ENCODE data around the gene VEGFA. TPM values are rescaled to one million over a fixed set of nuclear protein-coding genes. Genes with fewer than 3 reads are reported as not detected.

The VEGFA gene
- total and polyA plus RNA-seq, 2 of the 8 experiments (the other 6 are each of a cell fraction or from before 2014, with no cell fraction given) = 42.2 to 58.5 TPM

DNA sequence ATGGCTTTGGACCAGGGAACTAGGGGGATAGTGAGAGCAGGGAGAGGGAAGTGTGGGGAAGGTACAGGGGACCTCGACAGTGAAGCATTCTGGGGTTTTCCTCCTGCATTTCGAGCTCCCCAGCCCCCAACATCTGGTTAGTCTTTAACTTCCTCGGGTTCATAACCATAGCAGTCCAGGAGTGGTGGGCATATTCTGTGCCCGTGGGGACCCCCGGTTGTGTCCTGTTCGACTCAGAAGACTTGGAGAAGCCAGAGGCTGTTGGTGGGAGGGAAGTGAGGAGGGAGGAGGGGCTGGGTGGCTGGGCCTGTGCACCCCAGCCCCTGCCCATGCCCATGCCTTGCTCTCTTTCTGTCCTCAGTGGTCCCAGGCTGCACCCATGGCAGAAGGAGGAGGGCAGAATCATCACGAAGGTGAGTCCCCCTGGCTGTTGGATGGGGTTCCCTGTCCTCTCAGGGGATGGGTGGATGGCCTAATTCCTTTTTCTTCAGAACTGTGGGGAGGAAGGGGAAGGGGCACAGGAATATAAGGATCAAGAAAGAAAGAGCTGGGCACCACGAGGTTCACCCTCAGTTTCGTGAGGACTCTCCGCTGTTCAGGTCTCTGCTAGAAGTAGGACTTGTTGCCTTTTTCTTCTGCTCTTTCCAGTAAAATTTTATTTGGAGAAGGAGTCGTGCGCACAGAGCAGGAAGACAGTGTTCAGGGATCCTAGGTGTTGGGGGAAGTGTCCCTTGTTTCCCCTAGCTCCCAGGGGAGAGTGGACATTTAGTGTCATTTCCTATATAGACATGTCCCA, 4.2 kb downstream of the VEGFA start:
- no peaks in the 10 kb centered on the region for H3K9me3 ChIP-seq (ENCODE audit: insufficient read depth in 2 of 2, low read depth in 1 of 2, low read length in 1 of 2)
- H3K79me2 ChIP-seq (ENCODE audit: control insufficient read depth in 1 of 2, insufficient read depth in 2 of 2, low read length in 2 of 2) = peaks cover 3 to 71% of the 10 kb centered on the region in 2 experiments; a peak in 3 of 4 replicates
- H2BK15ac ChIP-seq (ENCODE audit: low read length) = 0 out of 2 replicates have a peak overlapping the region, but pooled peaks have one; percentile 33
- H4K8ac ChIP-seq (ENCODE audit: extremely low read depth, insufficient read depth, low read length) = no peak overlapping the region
- H3K18ac ChIP-seq (ENCODE audit: extremely low read depth, low read length) = 0 out of 2 replicates have a peak overlapping the region, but pooled peaks have one; percentile 1
- POLR2A ChIA-PET (ENCODE audit: partially characterized antibody) = interaction anchor here (0.6 to 3.7 kb wide), 25 partner anchors 8 to 301 kb away, joined by 3 to 35 read pairs (median 3); no protein-coding TSS in a partner anchor
- H3K27ac ChIP-seq (ENCODE audit: low read depth, low read length) = no peak overlapping the region
- no peak overlapping the region for H2AK5ac ChIP-seq (ENCODE audit: low read depth, low read length)
- peaks cover 25% of the 10 kb centered on the region for H3K79me1 ChIP-seq (ENCODE audit: low read depth, low read length)
- peak overlapping the region; percentile 64; the same call in 1 of the 2 replicates for H2BK5ac ChIP-seq (ENCODE audit: low read depth, low read length)
- peaks cover 0 to 24% (median 18%) of the 10 kb centered on the region in 4 experiments; a peak in 6 of 7 replicates for H3K4me1 ChIP-seq (replicated peaks in 1 of 4; ENCODE audit: control insufficient read depth in 3 of 4, insufficient read depth in 4 of 4, low read length in 3 of 4)
- H2BK120ac ChIP-seq (replicated peaks; ENCODE audit: low read depth, low read length) = no peak overlapping the region
- no peak overlapping the region for H3K56ac ChIP-seq (replicated peaks; ENCODE audit: insufficient read length, low read depth, low read length)
- peaks cover 10 to 13% of the 10 kb centered on the region in 2 experiments for H4K20me1 ChIP-seq (replicated peaks in 1 of 2; ENCODE audit: control insufficient read depth in 1 of 2, insufficient read depth in 2 of 2, low read length in 2 of 2)
- no peak overlapping the region for H4K5ac ChIP-seq (ENCODE audit: insufficient read length, low read depth, low read length)
- H3K4me3 ChIP-seq (ENCODE audit: extremely low read depth in 1 of 4, insufficient read depth in 2 of 4, low read depth in 3 of 4, low read length in 4 of 4) = peak overlapping the region in 1 of 4 experiments; percentile 87; a peak in 2 of 8 replicates
- no peak overlapping the region for H2AFZ ChIP-seq (ENCODE audit: low read length)
- no peak overlapping the region for H3K9ac ChIP-seq (replicated peaks in 1 of 4; ENCODE audit: extremely low read depth in 1 of 4, low read depth in 3 of 4, low read length in 3 of 4)
- no peak overlapping the region for H3K4ac ChIP-seq (replicated peaks; ENCODE audit: insufficient read length, low read depth, low read length)
- CTCF ChIA-PET (ENCODE audit: partially characterized antibody) = interaction anchor here (0.7 to 7.1 kb wide), 65 partner anchors 8 to 305 kb away, joined by 3 to 78 read pairs (median 6); partner anchors contain the start of gene MRPS18A
- DNase-seq (ENCODE audit: low read depth in 1 of 2, low spot score in 2 of 2) (no peak), FAIRE-seq (no peak)
- H3K4me2 ChIP-seq (ENCODE audit: insufficient read depth in 1 of 2, low read depth in 2 of 2, low read length in 2 of 2) = peak overlapping the region; percentile 88 to 90
- H3K23me2 ChIP-seq (ENCODE audit: low read depth, low read length) = peaks cover 9% of the 10 kb centered on the region
- peak overlapping the region; percentile 5; the same call in 1 of the 2 replicates for H2BK12ac ChIP-seq (ENCODE audit: low read depth, low read length)
- no peak overlapping the region for H3K23ac ChIP-seq (ENCODE audit: insufficient read length)
- WGBS, 2 experiments (ENCODE audit: extremely low coverage in 1 of 2, insufficient coverage in 1 of 2, insufficient read length in 1 of 2, insufficient replicate concordance in 2 of 2, low coverage in 1 of 2, low lambda C conversion rate in 2 of 2, missing lambda C conversion rate in 1 of 2) = 80% methylated on average over 12 of the region's 12 CpGs; no CpG with 5 or more reads in 1 of the 2 experiments
- H3K14ac ChIP-seq (ENCODE audit: insufficient read length) = no peak overlapping the region
- no peaks in the 10 kb centered on the region for H3K27me3 ChIP-seq (replicated peaks in 1 of 4; ENCODE audit: control insufficient read depth in 3 of 4, extremely low read depth in 1 of 4, insufficient read depth in 3 of 4, low read length in 3 of 4)
- peaks cover 13 to 26% (median 24%) of the 10 kb centered on the region in 4 experiments; a peak in 7 of 8 replicates for H3K36me3 ChIP-seq (ENCODE audit: control insufficient read depth in 2 of 4, insufficient read depth in 4 of 4, low read length in 3 of 4)
- H2BK20ac ChIP-seq (ENCODE audit: low read length) = no peak overlapping the region
- no peak overlapping the region for H4K91ac ChIP-seq (replicated peaks; ENCODE audit: insufficient read length, low read length)
